ENCODE data around the gene ZMYM3.

The ZMYM3 gene

GRCh38 chrX:71198066-71198465 lies 55.9 kb downstream of the ZMYM3 start:
- Histone ChIP-seq H3K36me3 (no peaks in the 10 kb centered on the region), H3K4me3 (ENCODE audit: low read depth, low read length) (no peak overlapping the region), H3K27ac (no peak overlapping the region), H3K27me3 (ENCODE audit: insufficient read depth, low read depth, severe bottlenecking) (no peaks in the 10 kb centered on the region), H3K9me3 (ENCODE audit: severe bottlenecking) (no peaks in the 10 kb centered on the region)
- no peak for DNase-seq
- TF ChIP-seq CTCF (IDR thresholded peaks at IDR 0.05; ENCODE audit: low read depth, low read length) = no peak

- Histone ChIP-seq H3K27me3 (ENCODE audit: insufficient read depth, low read depth, severe bottlenecking) (peaks cover 2% of the 10 kb centered on the region), H3K27ac (no peak overlapping the region), H3K9me3 (ENCODE audit: severe bottlenecking) (no peaks in the 10 kb centered on the region), H3K4me3 (ENCODE audit: low read depth, low read length) (no peak overlapping the region), H3K36me3 (no peaks in the 10 kb centered on the region)
- TF ChIP-seq CTCF (IDR thresholded peaks at IDR 0.05; ENCODE audit: low read depth, low read length) = no peak
- no peak for DNase-seq
Measured at GRCh38 chrX:71195964-71196649, 57.8 kb downstream of the ZMYM3 start.

- no peak overlapping the region for H3K27ac ChIP-seq
- H3K9me3 ChIP-seq (ENCODE audit: severe bottlenecking) = no peaks in the 10 kb centered on the region
- peaks cover 2% of the 10 kb centered on the region for H3K27me3 ChIP-seq (ENCODE audit: insufficient read depth, low read depth, severe bottlenecking)
- DNase-seq = no peak
- TF ChIP-seq CTCF (IDR thresholded peaks at IDR 0.05; ENCODE audit: low read depth, low read length) = no peak
- H3K36me3 ChIP-seq = no peaks in the 10 kb centered on the region
- H3K4me3 ChIP-seq (ENCODE audit: low read depth, low read length) = no peak overlapping the region
Measured at GRCh38 chrX:71191248-71191647, 62.7 kb downstream of the ZMYM3 start.
